ENCODE results near the gene DVL2.

Gene DVL2

GRCh38 chr17:7281953-7282751, 47.8 kb upstream of the DVL2 start:
- peak overlapping the region in 1 of 2 experiments; percentile 30 for H3K14ac ChIP-seq (ENCODE audit: low read length in 2 of 2)
- no peak overlapping the region for H3K4ac ChIP-seq (ENCODE audit: low read depth in 1 of 2, low read length in 2 of 2)
- peaks cover 20% of the 10 kb centered on the region for H3K4me1 ChIP-seq (ENCODE audit: control insufficient read depth, insufficient read depth, low read depth, low read length)
- no peak overlapping the region for H2BK120ac ChIP-seq (ENCODE audit: low read depth, low read length)
- H2AFZ ChIP-seq (ENCODE audit: low read depth, low read length) = no peak overlapping the region
- no peaks in the 10 kb centered on the region for H3K79me1 ChIP-seq (replicated peaks; ENCODE audit: low read length, poor library complexity, severe bottlenecking)
- peak overlapping the region; percentile 43 for H4K91ac ChIP-seq (ENCODE audit: low read length)
- H3K18ac ChIP-seq (ENCODE audit: low read depth in 1 of 2, low read length in 2 of 2) = peak overlapping the region in 1 of 2 experiments; percentile 35
- no peak overlapping the region for H3K23ac ChIP-seq (ENCODE audit: low read length in 2 of 2)
- H2BK5ac ChIP-seq (ENCODE audit: low read depth, low read length, poor library complexity, severe bottlenecking) = no peak overlapping the region
- H3K9ac ChIP-seq (ENCODE audit: low read length) = no peak overlapping the region
- no peak for DNase-seq
- no peaks in the 10 kb centered on the region for H3K9me3 ChIP-seq (ENCODE audit: control insufficient read depth, low read length)
- peak overlapping the region; percentile 69 for H3K4me2 ChIP-seq (ENCODE audit: low read length, poor library complexity, severe bottlenecking)
- no peak overlapping the region for H2BK12ac ChIP-seq (ENCODE audit: low read length in 2 of 2)
- H3K27ac ChIP-seq (ENCODE audit: low read length, poor library complexity, severe bottlenecking) = no peak overlapping the region
- H3K27me3 ChIP-seq (ENCODE audit: control insufficient read depth in 1 of 2, insufficient read depth in 1 of 2, low read length in 2 of 2) = peaks cover 50 to 55% of the 10 kb centered on the region in 2 experiments
- H2BK15ac ChIP-seq (ENCODE audit: low read depth, poor library complexity, severe bottlenecking) = peak overlapping the region; percentile 77
- 6% methylated on average over 34 of the region's 43 CpGs for WGBS
- H3K4me3 ChIP-seq (ENCODE audit: insufficient read depth in 1 of 2, low read depth in 1 of 2, low read length in 2 of 2) = peak overlapping the region; percentile 14 to 77
- no peak overlapping the region for H2AK5ac ChIP-seq (ENCODE audit: low read length, severe bottlenecking)
- H4K8ac ChIP-seq (ENCODE audit: low read length) = peak overlapping the region; percentile 7
- no peaks in the 10 kb centered on the region for H3K36me3 ChIP-seq (ENCODE audit: control insufficient read depth in 1 of 2, insufficient read depth in 2 of 2, low read depth in 1 of 2, low read length in 2 of 2)

GRCh38 chr17:7281074-7281952, 47.0 kb upstream of the DVL2 start, which contains the start of gene SLC2A4:
SLC2A4 (plus strand) TSS chr17:7281718; CDS start chr17:7281935, 217 bp downstream.
- no peaks in the 10 kb centered on the region for H3K9me3 ChIP-seq (ENCODE audit: control insufficient read depth, low read length)
- WGBS = 1% methylated on average over 62 of the region's 71 CpGs
- no peaks in the 10 kb centered on the region for H3K79me1 ChIP-seq (replicated peaks; ENCODE audit: low read length, poor library complexity, severe bottlenecking)
- H3K27ac ChIP-seq (ENCODE audit: low read length, poor library complexity, severe bottlenecking) = no peak within 1 kb of the TSS
- H3K4me2 ChIP-seq (ENCODE audit: low read length, poor library complexity, severe bottlenecking) = peak within 1 kb of the TSS; percentile 69
- no peak within 1 kb of the TSS for H3K4ac ChIP-seq (ENCODE audit: low read depth in 1 of 2, low read length in 2 of 2)
- H2BK120ac ChIP-seq (ENCODE audit: low read depth, low read length) = no peak within 1 kb of the TSS
- H3K23ac ChIP-seq (ENCODE audit: low read length in 2 of 2) = peak within 1 kb of the TSS in 1 of 2 experiments; percentile 75
- H2AFZ ChIP-seq (ENCODE audit: low read depth, low read length) = peak within 1 kb of the TSS; percentile 80
- no peak within 1 kb of the TSS for H2BK12ac ChIP-seq (ENCODE audit: low read length in 2 of 2)
- H3K14ac ChIP-seq (ENCODE audit: low read length in 2 of 2) = peak within 1 kb of the TSS in 1 of 2 experiments; percentile 30
- H3K9ac ChIP-seq (ENCODE audit: low read length) = peak within 1 kb of the TSS; percentile 77
- peak; percentile 96 for DNase-seq
- peak within 1 kb of the TSS; percentile 43 for H4K91ac ChIP-seq (ENCODE audit: low read length)
- H3K4me1 ChIP-seq (ENCODE audit: control insufficient read depth, insufficient read depth, low read depth, low read length) = peaks cover 20% of the 10 kb centered on the region
- peaks cover 44 to 51% of the 10 kb centered on the region in 2 experiments for H3K27me3 ChIP-seq (ENCODE audit: control insufficient read depth in 1 of 2, insufficient read depth in 1 of 2, low read length in 2 of 2)
- no peaks in the 10 kb centered on the region for H3K36me3 ChIP-seq (ENCODE audit: control insufficient read depth in 1 of 2, insufficient read depth in 2 of 2, low read depth in 1 of 2, low read length in 2 of 2)
- H2AK5ac ChIP-seq (ENCODE audit: low read length, severe bottlenecking) = no peak within 1 kb of the TSS
- H3K18ac ChIP-seq (ENCODE audit: low read depth in 1 of 2, low read length in 2 of 2) = peak within 1 kb of the TSS in 1 of 2 experiments; percentile 35
- H2BK15ac ChIP-seq (ENCODE audit: low read depth, poor library complexity, severe bottlenecking) = peak within 1 kb of the TSS; percentile 77
- no peak within 1 kb of the TSS for H2BK5ac ChIP-seq (ENCODE audit: low read depth, low read length, poor library complexity, severe bottlenecking)
- peak within 1 kb of the TSS; percentile 7 for H4K8ac ChIP-seq (ENCODE audit: low read length)
- H3K4me3 ChIP-seq (ENCODE audit: insufficient read depth in 1 of 2, low read depth in 1 of 2, low read length in 2 of 2) = peak within 1 kb of the TSS; percentile 41 to 77

GRCh38 chr17:7280519-7281073, 46.3 kb upstream of the DVL2 start:
- Histone ChIP-seq H3K27ac (ENCODE audit: low read length, poor library complexity, severe bottlenecking) (no peak overlapping the region), H3K9me3 (ENCODE audit: control insufficient read depth, low read length) (no peaks in the 10 kb centered on the region), H3K18ac (ENCODE audit: low read depth in 1 of 2, low read length in 2 of 2) (no peak overlapping the region)

More at GRCh38 chr17:7280519-7281073, 46.3 kb upstream of the DVL2 start:
- Histone ChIP-seq H3K14ac (ENCODE audit: low read length in 2 of 2) (no peak overlapping the region), H3K4me2 (ENCODE audit: low read length, poor library complexity, severe bottlenecking) (peak overlapping the region; percentile 69), H3K23ac (ENCODE audit: low read length in 2 of 2) (no peak overlapping the region), H4K91ac (ENCODE audit: low read length) (no peak overlapping the region), H2BK15ac (ENCODE audit: low read depth, poor library complexity, severe bottlenecking) (no peak overlapping the region), H2BK5ac (ENCODE audit: low read depth, low read length, poor library complexity, severe bottlenecking) (no peak overlapping the region), H3K27me3 (ENCODE audit: control insufficient read depth in 1 of 2, insufficient read depth in 1 of 2, low read length in 2 of 2) (peaks cover 37 to 43% of the 10 kb centered on the region in 2 experiments), H2AK5ac (ENCODE audit: low read length, severe bottlenecking) (no peak overlapping the region), H3K79me1 (replicated peaks; ENCODE audit: low read length, poor library complexity, severe bottlenecking) (no peaks in the 10 kb centered on the region), H3K4me3 (ENCODE audit: insufficient read depth in 1 of 2, low read depth in 1 of 2, low read length in 2 of 2) (peak overlapping the region in 1 of 2 experiments; percentile 77), H2AFZ (ENCODE audit: low read depth, low read length) (no peak overlapping the region), H2BK12ac (ENCODE audit: low read length in 2 of 2) (no peak overlapping the region), H3K36me3 (ENCODE audit: control insufficient read depth in 1 of 2, insufficient read depth in 2 of 2, low read depth in 1 of 2, low read length in 2 of 2) (no peaks in the 10 kb centered on the region), H2BK120ac (ENCODE audit: low read depth, low read length) (no peak overlapping the region), H3K4me1 (ENCODE audit: control insufficient read depth, insufficient read depth, low read depth, low read length) (peaks cover 20% of the 10 kb centered on the region), H3K9ac (ENCODE audit: low read length) (peak overlapping the region; percentile 77), H3K4ac (ENCODE audit: low read depth in 1 of 2, low read length in 2 of 2) (no peak overlapping the region), H4K8ac (ENCODE audit: low read length) (no peak overlapping the region)
- 1% methylated on average over 28 of the region's 29 CpGs for WGBS
- peak; percentile 86 for DNase-seq

All from mesenchymal stem cell (in vitro differentiated cells and primary cell).